GM12878 (cell line): ENCODE results near the gene CLDN14. TPM values are rescaled to one million over a fixed set of nuclear protein-coding genes. Genes with fewer than 3 reads are reported as not detected.

Experiments
- ATAC-seq: fragments of 200-7000 bp; cut with Tn5 transposase; 3 replicates; pipeline ENCODE4 v1.9.1; 2020; ENCODE audit warnings: mild to moderate bottlenecking, moderate library complexity
- BruUV-seq: library from RNA; stranded (reverse); fragments of 400-500 nt; replicated peaks from 2 replicates; lab custom pipeline; 2021; lab: Mats Ljungman, UMichigan
- CTCF ChIA-PET: fragments of 300-600 bp; sonication (Branson Sonifier 250); formaldehyde crosslinking; extraction: SDS; loops from one replicate; lab custom pipeline; 2021; ENCODE audit warnings: inconsistent platforms; lab: Yijun Ruan, JAX
- POLR2A ChIA-PET: fragments of 350-600 bp; formaldehyde crosslinking; extraction: SDS; loops from one replicate; lab custom pipeline; 2021; ENCODE audit warnings: inconsistent platforms; lab: Charles Lee
- RAD21 ChIA-PET: fragments of 300-600 bp; sonication (Branson Sonifier 250); formaldehyde crosslinking; loops from one replicate; lab custom pipeline; 2023; ENCODE audit warnings: antibody characterized with exemption; ENCODE audit not compliant: unreplicated experiment; lab: Charles Lee
- SMC1A ChIA-PET: fragments of 300-600 bp; sonication (Branson Sonifier 250); formaldehyde crosslinking; loops from one replicate; lab custom pipeline; 2023; ENCODE audit not compliant: unreplicated experiment, uncharacterized antibody; lab: Charles Lee
- DNase-seq: peaks from one replicate; pipeline ENCODE4 v3.0.0-alpha.2; 2011; ENCODE audit warnings: low read depth, low spot score
- FAIRE-seq: peaks from 3 replicates; lab custom pipeline; 2011; peaks lifted over from hg19 to GRCh38; lab: Jason Lieb, UNC
- H2AFZ ChIP-seq: 2 replicates; pipeline ENCODE4 v1.6.0; 2011; ENCODE audit warnings: low read depth, low read length, control low read depth; ENCODE audit not compliant: control insufficient read depth
- H3K27ac ChIP-seq: 2 replicates; pipeline ENCODE4 v1.5.1; 2011; ENCODE audit warnings: control low read depth; ENCODE audit not compliant: control insufficient read depth, insufficient read depth
- H3K27me3 ChIP-seq, 2 experiments: replicated peaks in 1 of 2; 2 replicates each; pipeline versions ENCODE4 v1.6.0 to v1.6.1; 2011; ENCODE audit warnings: low read length in 1 of 2; ENCODE audit not compliant: control insufficient read depth in 2 of 2, insufficient read depth in 2 of 2
- H3K36me3 ChIP-seq, 2 experiments: 2 replicates each; pipeline ENCODE4 v1.5.1; 2011; ENCODE audit warnings: low read length in 1 of 2; ENCODE audit not compliant: control insufficient read depth in 2 of 2, insufficient read depth in 2 of 2
- H3K4me1 ChIP-seq: 2 replicates; pipeline ENCODE4 v1.6.1; 2011; ENCODE audit warnings: mild to moderate bottlenecking, low read length, moderate library complexity, mixed read lengths; ENCODE audit not compliant: control insufficient read depth, insufficient read depth
- H3K4me2 ChIP-seq: 2 replicates; pipeline ENCODE4 v1.6.0; 2011; ENCODE audit warnings: control low read depth; ENCODE audit not compliant: control insufficient read depth, insufficient read depth
- H3K4me3 ChIP-seq: fragments of 200-600 bp; sonication (generic); 2 replicates; pipeline ENCODE4 v1.5.1; 2016
- H3K79me2 ChIP-seq: 2 replicates; pipeline ENCODE4 v1.6.0; 2011; ENCODE audit warnings: low read length; ENCODE audit not compliant: control insufficient read depth, insufficient read depth
- H3K9ac ChIP-seq: 2 replicates; pipeline ENCODE4 v1.8.0; 2011; ENCODE audit warnings: low read length, control low read depth, mixed read lengths; ENCODE audit not compliant: control insufficient read depth, insufficient read depth
- H3K9me3 ChIP-seq: replicated peaks from 3 replicates; pipeline ENCODE4 v1.5.1; 2011; ENCODE audit warnings: mild to moderate bottlenecking, low read length; ENCODE audit not compliant: control insufficient read depth, insufficient read depth
- H4K20me1 ChIP-seq: 2 replicates; pipeline ENCODE4 v1.6.0; 2011; ENCODE audit not compliant: control insufficient read depth, insufficient read depth
- GATAD2B ChIP-seq: fragments of 450-650 bp; conservative IDR thresholded peaks from 2 replicates; pipeline ENCODE4 v1.6.1; 2017; ENCODE audit warnings: low read depth, mild to moderate bottlenecking, moderate library complexity
- NFYB ChIP-seq: IDR thresholded peaks from 2 replicates; pipeline ENCODE4 v1.6.1; 2011; ENCODE audit warnings: low read depth, mild to moderate bottlenecking, low read length, improper control_type of control experiment, moderate library complexity; ENCODE audit not compliant: insufficient read depth
- ZNF592 ChIP-seq: fragments of 450-650 bp; IDR thresholded peaks from 2 replicates; pipeline ENCODE4 v1.6.1; 2017; ENCODE audit warnings: mild to moderate bottlenecking, moderate library complexity
- WGBS: methylation state at CpG from one replicate; pipeline ENCODE4 v1.1.6; 2016; ENCODE audit warnings: low lambda C conversion rate; ENCODE audit not compliant: insufficient replicate concordance, insufficient coverage; ENCODE audit errors: missing lambda C conversion rate; 5-methylcytosine and 5-hydroxymethylcytosine counted together
- in situ Hi-C: fragments of 300-500 bp; cut with MboI; formaldehyde crosslinking; loops from 9 replicates; pipeline ENCODE4 v1.14.3; 2018; ENCODE audit warnings: mixed read lengths
- intact Hi-C: fragments of 100-400 bp; cut with micrococcal nuclease; formaldehyde crosslinking; loops from one replicate; pipeline ENCODE4 v1.14.2; 2022; ENCODE audit not compliant: unreplicated experiment
- polyA plus RNA-seq, 11 experiments: library from polyadenylated mRNA; depleted of rRNA in 4 of 11; unstranded in 6 of 11; stranded (reverse) in 5 of 11; fragments of >200 nt; fragmentation: Nextera tagmentation in 4 of 11; fragmentation: Illumina TruSeq in 1 of 11; extraction: Ambion mirVana in 4 of 11; extraction: Trizol in 1 of 11; gene quantifications; 1 replicate in 1 of 11; 2 replicates in 10 of 11; pipeline versions ENCODE4 v1.2.1 to v1.2.3, GENCODE V29; 2011 to 2016; ENCODE audit warnings: inconsistent platforms in 2 of 11, missing spikeins in 2 of 11, low read depth in 1 of 11
- total RNA-seq, 4 experiments: library from RNA; depleted of rRNA in 3 of 4; stranded (reverse); fragments of >200 nt in 3 of 4; fragmentation: Illumina TruSeq in 1 of 4; extraction: Trizol in 1 of 4; gene quantifications; 2 replicates each; pipeline versions ENCODE4 v1.2.1 to v1.2.3, GENCODE V29; 2013 to 2021
- TF ChIP-seq, protein P1 (sequence below): IDR thresholded peaks from 2 replicates; pipeline ENCODE4 v1.6.1; 2012; ENCODE audit warnings: low read length, inconsistent platforms

CLDN14 gene
- total and polyA plus RNA-seq, 10 of the 15 experiments (the other 5 are each of a cell fraction or from before 2014, with no cell fraction given), result 0.90 to 19.4 (median 6.6) TPM

DNA sequence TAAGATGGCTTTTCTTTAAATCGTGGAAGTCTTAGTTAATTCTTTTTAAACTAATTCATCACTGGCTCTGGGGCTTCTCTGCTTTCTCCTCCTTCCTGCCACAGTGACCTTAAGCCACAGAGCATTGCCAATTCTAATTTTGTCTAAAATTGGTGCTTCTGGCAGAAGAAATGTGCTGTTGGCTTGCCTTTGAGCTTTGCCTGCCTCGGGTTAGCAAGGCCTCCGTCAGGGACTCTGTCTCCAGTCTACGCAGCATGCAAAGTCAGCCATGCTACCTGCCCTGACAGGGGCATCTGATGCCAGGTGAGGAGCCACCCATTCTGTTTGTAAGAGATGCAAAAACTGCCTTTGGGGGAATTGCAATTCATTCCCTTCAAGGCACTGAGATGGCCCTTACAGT is 25.2 kb downstream of the CLDN14 start:
- ChIA-PET CTCF (interaction anchor here (1.1 to 1.5 kb wide), 2 partner anchors 33 to 328 kb away, joined by 3 read pairs; no protein-coding TSS in a partner anchor), RAD21 (no interaction called here), SMC1A (no interaction called here), POLR2A (no interaction called here)
- no peak for TF ChIP-seq ZNF592
- Histone ChIP-seq H4K20me1 (no peaks in the 10 kb centered on the region), H3K4me1 (no peaks in the 10 kb centered on the region), H3K4me2 (no peak overlapping the region), H3K36me3 (no peaks in the 10 kb centered on the region), H3K27me3 (no peaks in the 10 kb centered on the region), H3K9me3 (no peaks in the 10 kb centered on the region), H3K79me2 (no peaks in the 10 kb centered on the region), H2AFZ (no peak overlapping the region), H3K27ac (no peak overlapping the region), H3K4me3 (no peak overlapping the region), H3K9ac (no peak overlapping the region)
- ATAC-seq (no peak), DNase-seq (no peak), FAIRE-seq (no peak)
- in situ Hi-C loops (no loop called here), intact Hi-C loops (no loop called here)
- 70% methylated on average over 4 of the region's 4 CpGs for WGBS
- no TSS peak for BruUV-seq

DNA sequence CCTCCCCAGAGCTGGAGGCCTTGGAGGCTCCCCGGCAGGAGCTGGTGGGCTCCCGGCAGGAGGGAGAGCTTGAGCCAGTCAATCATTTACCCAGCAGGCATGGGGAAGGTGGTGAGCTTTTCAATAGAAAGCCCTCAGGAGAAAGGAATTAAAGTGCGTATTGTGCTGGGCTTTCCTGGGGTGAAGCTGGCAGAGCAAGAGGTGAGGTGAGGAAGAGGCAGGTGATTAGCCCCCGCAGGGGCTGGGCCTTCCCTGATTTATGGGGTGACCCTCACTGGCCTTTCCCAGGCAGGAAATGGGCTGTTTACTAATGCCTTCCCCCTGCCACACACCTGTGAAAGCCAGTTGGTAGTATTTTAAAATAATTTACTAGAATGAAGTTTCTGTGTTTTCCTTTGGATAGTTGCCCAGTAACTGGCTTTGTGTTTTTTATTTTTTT is 25.8 kb downstream of the CLDN14 start:
- no peaks in the 10 kb centered on the region for H3K79me2 ChIP-seq
- H3K4me2 ChIP-seq, result no peak overlapping the region
- FAIRE-seq, result no peak
- no TSS peak for BruUV-seq
- H3K27me3 ChIP-seq, result no peaks in the 10 kb centered on the region
- POLR2A ChIA-PET, result no interaction called here
- SMC1A ChIA-PET, result no interaction called here
- H3K9ac ChIP-seq, result no peak overlapping the region
- intact Hi-C loops, result no loop called here
- RAD21 ChIA-PET, result no interaction called here
- CTCF ChIA-PET, result interaction anchor here (0.7 to 1.5 kb wide), 4 partner anchors 32 to 177 kb away, joined by 3 read pairs; no protein-coding TSS in a partner anchor
- no peaks in the 10 kb centered on the region for H4K20me1 ChIP-seq
- 100% methylated on average over 4 of the region's 4 CpGs for WGBS
- no peak for ATAC-seq
- no peaks in the 10 kb centered on the region for H3K36me3 ChIP-seq
- H3K9me3 ChIP-seq, result no peaks in the 10 kb centered on the region
- no peak for DNase-seq
- H3K4me3 ChIP-seq, result no peak overlapping the region
- in situ Hi-C loops, result no loop called here
- no peak overlapping the region for H3K27ac ChIP-seq
- no peaks in the 10 kb centered on the region for H3K4me1 ChIP-seq
- no peak overlapping the region for H2AFZ ChIP-seq
- TF ChIP-seq, protein P1, sequence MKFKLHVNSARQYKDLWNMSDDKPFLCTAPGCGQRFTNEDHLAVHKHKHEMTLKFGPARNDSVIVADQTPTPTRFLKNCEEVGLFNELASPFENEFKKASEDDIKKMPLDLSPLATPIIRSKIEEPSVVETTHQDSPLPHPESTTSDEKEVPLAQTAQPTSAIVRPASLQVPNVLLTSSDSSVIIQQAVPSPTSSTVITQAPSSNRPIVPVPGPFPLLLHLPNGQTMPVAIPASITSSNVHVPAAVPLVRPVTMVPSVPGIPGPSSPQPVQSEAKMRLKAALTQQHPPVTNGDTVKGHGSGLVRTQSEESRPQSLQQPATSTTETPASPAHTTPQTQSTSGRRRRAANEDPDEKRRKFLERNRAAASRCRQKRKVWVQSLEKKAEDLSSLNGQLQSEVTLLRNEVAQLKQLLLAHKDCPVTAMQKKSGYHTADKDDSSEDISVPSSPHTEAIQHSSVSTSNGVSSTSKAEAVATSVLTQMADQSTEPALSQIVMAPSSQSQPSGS, result no peak
- TF ChIP-seq GATAD2B (no peak), NFYB (no peak)
- TF ChIP-seq, all 136 proteins: peak for 0
